ENCODE data around the gene DNAJC22.

The DNAJC22 gene

DNA sequence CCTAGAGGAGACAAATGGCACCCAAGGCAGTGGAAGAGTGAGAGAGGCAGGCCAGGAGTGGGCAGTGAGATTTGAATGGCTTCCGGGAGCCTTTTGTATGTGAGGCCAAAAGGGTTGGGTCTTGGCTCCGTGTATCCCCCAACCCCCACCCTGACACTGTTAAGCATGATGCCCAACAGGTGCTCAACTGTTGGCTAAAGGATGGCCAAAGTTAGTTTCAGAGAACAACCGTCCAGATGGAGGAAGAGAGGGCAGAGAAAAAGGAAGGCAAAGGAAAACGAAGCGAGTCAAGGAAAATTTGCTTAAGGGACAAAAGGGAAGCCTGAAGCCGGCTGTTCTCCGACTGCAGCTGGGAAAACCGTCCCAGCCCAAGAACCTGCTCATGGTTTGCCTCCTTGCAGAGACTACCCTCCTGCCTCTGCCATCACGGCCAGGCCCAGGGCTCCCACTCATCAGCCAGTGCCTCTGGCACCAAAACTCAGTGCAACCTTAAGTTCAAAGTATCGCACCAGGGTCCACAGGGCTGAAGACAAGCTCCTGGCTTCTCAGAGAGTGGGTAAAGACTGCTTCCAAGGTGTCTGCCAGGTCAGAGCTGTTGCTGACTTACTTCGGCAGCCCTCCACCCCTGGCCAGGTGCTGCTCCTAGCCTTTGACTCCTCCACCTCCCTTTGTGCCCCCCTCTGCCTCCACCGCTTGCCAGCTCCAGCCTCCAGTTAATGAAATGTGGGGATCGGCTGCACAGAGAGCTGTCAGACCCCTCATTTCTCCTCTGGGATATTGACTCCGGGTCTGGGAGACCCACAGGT, 5.5 kb upstream of the DNAJC22 start:
- no peak for DNase-seq (ENCODE audit: extremely low read depth, insufficient read length)
- Histone ChIP-seq H3K4me3 (replicated peaks; ENCODE audit: low read depth, low read length) (no peak overlapping the region), H3K36me3 (ENCODE audit: control insufficient read depth, insufficient read depth, low read length) (no peaks in the 10 kb centered on the region), H3K27me3 (replicated peaks; ENCODE audit: control insufficient read depth, insufficient read depth, low read length) (peaks cover 4% of the 10 kb centered on the region)
- TF ChIP-seq, protein P1, sequence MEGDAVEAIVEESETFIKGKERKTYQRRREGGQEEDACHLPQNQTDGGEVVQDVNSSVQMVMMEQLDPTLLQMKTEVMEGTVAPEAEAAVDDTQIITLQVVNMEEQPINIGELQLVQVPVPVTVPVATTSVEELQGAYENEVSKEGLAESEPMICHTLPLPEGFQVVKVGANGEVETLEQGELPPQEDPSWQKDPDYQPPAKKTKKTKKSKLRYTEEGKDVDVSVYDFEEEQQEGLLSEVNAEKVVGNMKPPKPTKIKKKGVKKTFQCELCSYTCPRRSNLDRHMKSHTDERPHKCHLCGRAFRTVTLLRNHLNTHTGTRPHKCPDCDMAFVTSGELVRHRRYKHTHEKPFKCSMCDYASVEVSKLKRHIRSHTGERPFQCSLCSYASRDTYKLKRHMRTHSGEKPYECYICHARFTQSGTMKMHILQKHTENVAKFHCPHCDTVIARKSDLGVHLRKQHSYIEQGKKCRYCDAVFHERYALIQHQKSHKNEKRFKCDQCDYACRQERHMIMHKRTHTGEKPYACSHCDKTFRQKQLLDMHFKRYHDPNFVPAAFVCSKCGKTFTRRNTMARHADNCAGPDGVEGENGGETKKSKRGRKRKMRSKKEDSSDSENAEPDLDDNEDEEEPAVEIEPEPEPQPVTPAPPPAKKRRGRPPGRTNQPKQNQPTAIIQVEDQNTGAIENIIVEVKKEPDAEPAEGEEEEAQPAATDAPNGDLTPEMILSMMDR (IDR thresholded peaks at IDR 0.05; ENCODE audit: insufficient read depth, low read length, poor library complexity, severe bottlenecking): no peak

DNA sequence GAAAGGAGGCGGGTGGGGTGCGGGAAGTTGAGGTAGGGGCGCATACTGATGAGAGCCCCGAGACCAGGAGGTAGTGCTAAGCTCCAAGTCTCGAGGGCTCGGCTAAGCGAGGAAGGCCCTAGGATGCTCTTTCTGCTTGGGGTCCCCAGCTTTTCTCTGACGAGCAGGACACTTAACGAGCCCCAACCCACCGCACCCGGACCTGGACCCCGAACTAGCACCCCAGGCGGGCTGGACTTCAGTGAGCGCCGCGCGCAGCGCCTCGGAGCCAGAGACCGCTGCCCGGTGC, 5.0 kb upstream of the DNAJC22 start:
- H3K4me3 ChIP-seq (replicated peaks; ENCODE audit: low read depth, low read length): no peak overlapping the region
- H3K36me3 ChIP-seq (ENCODE audit: control insufficient read depth, insufficient read depth, low read length): no peaks in the 10 kb centered on the region
- peaks cover 4% of the 10 kb centered on the region for H3K27me3 ChIP-seq (replicated peaks; ENCODE audit: control insufficient read depth, insufficient read depth, low read length)
- TF ChIP-seq, protein P1 (IDR thresholded peaks at IDR 0.05; ENCODE audit: insufficient read depth, low read length, poor library complexity, severe bottlenecking): no peak
- no peak for DNase-seq (ENCODE audit: extremely low read depth, insufficient read length)

DNA sequence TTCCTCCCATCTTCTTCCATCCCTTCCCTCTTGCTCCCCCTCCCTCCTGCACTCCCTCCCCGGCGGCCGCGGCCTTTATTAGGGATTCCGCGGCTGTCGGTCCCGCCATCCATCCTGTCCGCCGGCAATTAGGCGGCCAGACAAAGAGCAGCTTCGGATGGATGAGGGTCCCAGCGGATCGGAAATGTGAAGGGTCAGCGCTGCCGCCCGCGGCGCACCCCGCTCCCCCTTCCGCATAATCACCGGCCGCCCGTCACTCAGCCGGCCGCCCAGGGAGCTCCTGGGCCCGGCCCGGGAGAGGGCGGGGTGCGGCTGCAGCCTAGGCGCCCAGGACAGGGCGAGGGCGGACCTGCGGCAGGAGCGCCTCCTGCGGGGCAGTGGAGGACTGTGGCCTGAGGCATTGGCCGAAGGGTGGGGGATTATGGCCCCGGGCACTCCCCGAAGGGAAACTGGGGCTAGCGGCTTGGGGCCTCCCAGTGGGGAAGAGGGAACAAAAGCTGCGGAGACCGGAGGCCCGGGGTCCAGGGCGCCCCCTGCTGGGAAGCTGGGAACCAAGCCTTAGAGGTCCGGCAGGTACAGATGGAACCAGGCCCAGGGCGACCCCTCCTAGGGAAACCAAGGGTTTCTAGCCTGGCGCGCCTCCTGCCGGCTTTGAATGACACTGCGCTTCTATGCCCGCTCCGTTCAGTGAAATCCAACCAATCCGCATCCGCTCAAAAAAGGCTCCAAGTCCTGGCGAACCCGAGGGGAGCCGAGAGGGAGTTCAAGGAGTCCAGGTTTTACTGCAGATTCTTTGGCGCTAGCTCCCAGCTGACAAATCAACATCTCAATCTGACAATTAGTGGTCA, 4.4 kb upstream of the DNAJC22 start:
- peaks cover 4% of the 10 kb centered on the region for H3K27me3 ChIP-seq (replicated peaks; ENCODE audit: control insufficient read depth, insufficient read depth, low read length)
- TF ChIP-seq, protein P1 (IDR thresholded peaks at IDR 0.05; ENCODE audit: insufficient read depth, low read length, poor library complexity, severe bottlenecking): peak; percentile 98

DNA sequence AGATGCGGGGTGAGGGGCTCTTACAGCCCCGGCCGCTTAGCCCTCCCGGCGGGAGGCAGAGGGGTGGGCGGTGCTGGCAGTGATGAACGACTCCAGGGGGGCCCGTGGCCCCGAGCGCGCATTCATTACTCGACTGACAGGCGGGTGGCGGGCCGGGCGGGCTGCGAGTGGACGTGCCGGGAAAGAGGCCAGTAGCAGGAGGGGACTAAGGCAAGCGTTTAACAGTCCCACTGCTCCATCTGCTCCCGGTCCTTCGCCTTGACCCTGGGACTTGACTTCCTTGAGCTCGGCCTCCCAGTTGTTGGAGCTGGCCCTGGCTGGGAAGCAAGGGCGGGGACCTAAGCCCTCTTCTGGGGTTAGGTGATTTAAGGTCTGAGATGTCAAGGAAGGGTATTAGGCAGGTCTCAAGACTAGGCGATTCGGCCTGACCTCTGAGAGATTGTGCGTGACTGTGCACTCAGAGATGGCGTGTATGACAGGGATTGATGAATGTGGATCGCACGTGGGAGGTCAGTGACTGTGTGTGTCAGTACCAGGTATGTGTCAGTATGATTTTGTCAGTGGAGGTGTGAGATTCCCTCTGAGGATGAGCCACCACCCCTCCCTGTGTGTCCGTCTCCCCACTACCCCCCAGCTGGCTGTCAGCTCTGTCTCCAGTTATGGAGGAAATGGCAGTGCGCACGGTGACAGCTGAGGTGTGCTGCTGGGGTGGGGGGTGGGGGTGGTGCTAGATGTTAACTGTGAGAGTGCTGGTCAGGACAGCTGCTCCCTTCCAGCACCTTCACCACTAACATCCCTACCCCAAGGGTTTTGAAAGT, 3.6 kb upstream of the DNAJC22 start:
- Histone ChIP-seq H3K27me3 (replicated peaks; ENCODE audit: control insufficient read depth, insufficient read depth, low read length) (peaks cover 3% of the 10 kb centered on the region), H3K4me3 (replicated peaks; ENCODE audit: low read depth, low read length) (peak overlapping the region; percentile 15; the same call in 1 of the 2 replicates), H3K36me3 (ENCODE audit: control insufficient read depth, insufficient read depth, low read length) (no peaks in the 10 kb centered on the region)
- DNase-seq (ENCODE audit: extremely low read depth, insufficient read length): no peak
- TF ChIP-seq, protein P1 (IDR thresholded peaks at IDR 0.05; ENCODE audit: insufficient read depth, low read length, poor library complexity, severe bottlenecking): no peak

More for the DNA sequence above, 4.4 kb upstream of the DNAJC22 start:
- Histone ChIP-seq H3K4me3 (replicated peaks; ENCODE audit: low read depth, low read length) (peak overlapping the region; percentile 7), H3K36me3 (ENCODE audit: control insufficient read depth, insufficient read depth, low read length) (no peaks in the 10 kb centered on the region)
- peak; percentile 82 for DNase-seq (ENCODE audit: extremely low read depth, insufficient read length)

DNA sequence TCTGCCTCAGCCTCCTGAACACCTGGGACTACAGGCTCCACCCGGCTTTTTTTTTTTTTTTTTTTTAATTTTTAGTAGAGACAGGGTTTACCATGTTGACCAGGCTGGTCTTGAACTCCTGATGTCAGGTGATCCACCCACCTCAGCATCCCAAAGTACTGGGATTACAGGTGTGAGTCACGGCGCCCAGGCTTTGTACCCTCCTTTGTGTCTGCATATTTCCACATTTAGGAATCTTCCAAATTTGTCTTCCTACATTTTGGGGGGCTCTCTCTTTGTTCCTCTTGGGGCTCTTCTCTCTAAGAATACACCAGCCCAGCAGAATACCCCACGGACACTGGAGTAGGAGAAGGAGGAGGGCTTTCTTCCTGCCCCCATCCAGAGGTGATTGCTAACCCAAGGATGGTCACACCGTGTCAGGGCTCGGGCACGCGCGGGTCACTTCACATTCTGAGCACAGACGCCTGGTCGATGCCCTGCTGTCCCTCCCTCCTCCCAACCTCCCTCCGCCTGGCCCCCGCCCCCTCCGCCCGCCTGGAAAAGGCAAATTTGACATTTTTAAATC, 2.1 kb upstream of the DNAJC22 start:
- H3K27me3 ChIP-seq (replicated peaks; ENCODE audit: control insufficient read depth, insufficient read depth, low read length): peaks cover 3% of the 10 kb centered on the region
- no peak overlapping the region for H3K4me3 ChIP-seq (replicated peaks; ENCODE audit: low read depth, low read length)

More for the DNA sequence above, 2.1 kb upstream of the DNAJC22 start:
- TF ChIP-seq, protein P1 (IDR thresholded peaks at IDR 0.05; ENCODE audit: insufficient read depth, low read length, poor library complexity, severe bottlenecking): no peak
- DNase-seq (ENCODE audit: extremely low read depth, insufficient read length): no peak
- no peaks in the 10 kb centered on the region for H3K36me3 ChIP-seq (ENCODE audit: control insufficient read depth, insufficient read depth, low read length)
